ENCODE results near the gene DNAJB6. TPM values are rescaled to one million over a fixed set of nuclear protein-coding genes. Genes with fewer than 3 reads are reported as not detected.

DNAJB6 gene
- total RNA-seq, 1 donor = 86.6 TPM

- DNase-seq (ENCODE audit: low read depth) = no peak
- TF ChIP-seq CTCF (IDR thresholded peaks at IDR 0.05; ENCODE audit: insufficient read depth, low read length) = no peak
- no peak overlapping the region for H3K4me3 ChIP-seq (ENCODE audit: low read depth, low read length)
Observed at GRCh38 chr7:157358041-157358752, 21.4 kb downstream of the DNAJB6 start.

GRCh38 chr7:157358753-157359096, 21.9 kb downstream of the DNAJB6 start:
- TF ChIP-seq CTCF (IDR thresholded peaks at IDR 0.05; ENCODE audit: insufficient read depth, low read length) = no peak
- no peak overlapping the region for H3K4me3 ChIP-seq (ENCODE audit: low read depth, low read length)
- DNase-seq (ENCODE audit: low read depth) = no peak

- no peak for DNase-seq (ENCODE audit: low read depth)
- no peak for TF ChIP-seq CTCF (IDR thresholded peaks at IDR 0.05; ENCODE audit: insufficient read depth, low read length)
- H3K4me3 ChIP-seq (ENCODE audit: low read depth, low read length) = no peak overlapping the region
Observed at GRCh38 chr7:157359581-157359980, 22.8 kb downstream of the DNAJB6 start.

- DNase-seq (ENCODE audit: low read depth) = no peak
- no peak overlapping the region for H3K4me3 ChIP-seq (ENCODE audit: low read depth, low read length)
- no peak for TF ChIP-seq CTCF (IDR thresholded peaks at IDR 0.05; ENCODE audit: insufficient read depth, low read length)
Observed at GRCh38 chr7:157360483-157361025, 23.8 kb downstream of the DNAJB6 start.

- no peak for DNase-seq (ENCODE audit: low read depth)
- no peak overlapping the region for H3K4me3 ChIP-seq (ENCODE audit: low read depth, low read length)
- TF ChIP-seq CTCF (IDR thresholded peaks at IDR 0.05; ENCODE audit: insufficient read depth, low read length) = no peak
Observed at GRCh38 chr7:157361537-157361936, 24.7 kb downstream of the DNAJB6 start.

GRCh38 chr7:157362729-157363128, 25.9 kb downstream of the DNAJB6 start:
- H3K4me3 ChIP-seq (ENCODE audit: low read depth, low read length) = no peak overlapping the region
- no peak for DNase-seq (ENCODE audit: low read depth)
- TF ChIP-seq CTCF (IDR thresholded peaks at IDR 0.05; ENCODE audit: insufficient read depth, low read length) = no peak

GRCh38 chr7:157366722-157367121, 29.9 kb downstream of the DNAJB6 start:
- no peak for DNase-seq (ENCODE audit: low read depth)
- TF ChIP-seq CTCF (IDR thresholded peaks at IDR 0.05; ENCODE audit: insufficient read depth, low read length) = no peak
- H3K4me3 ChIP-seq (ENCODE audit: low read depth, low read length) = no peak overlapping the region
